A549 (cell line): ENCODE data around the gene HMOX1. TPM values are rescaled to one million over a fixed set of nuclear protein-coding genes. Genes with fewer than 3 reads are reported as not detected.

Experiments used
- ATAC-seq, 2 experiments: fragments of 200-7000 bp in 1 of 2; fragments of >200 bp in 1 of 2; cut with Nextera tagmentation in 1 of 2; cut with Tn5 transposase in 1 of 2; 3 replicates each; pipeline versions ENCODE4 v1.8.0 to v1.9.1; 2018 to 2020; ENCODE audit warnings: mild to moderate bottlenecking in 1 of 2, moderate library complexity in 1 of 2
- CTCF ChIA-PET: fragments of 300-600 bp; sonication (Branson Sonifier 250); formaldehyde crosslinking; extraction: SDS; loops from one replicate; lab custom pipeline; 2021; ENCODE audit warnings: antibody characterized with exemption, inconsistent platforms; lab: Yijun Ruan, JAX
- POLR2A ChIA-PET: fragments of 350-600 bp; formaldehyde crosslinking; extraction: SDS; loops from one replicate; lab custom pipeline; 2021; ENCODE audit warnings: antibody characterized with exemption, inconsistent platforms; lab: Yijun Ruan, JAX
- DNase-seq, 2 experiments: peaks; one replicate each; pipeline versions ENCODE4 v3.0.0 to v3.0.0-alpha.2; 2011 to 2016; ENCODE audit warnings: low read depth in 1 of 2, low spot score in 1 of 2
- FAIRE-seq: peaks from 2 replicates; lab custom pipeline; 2011; peaks lifted over from hg19 to GRCh38; lab: Jason Lieb, UNC
- H3K27ac ChIP-seq, 2 experiments: fragments of >200 bp; sonication (Bioruptor Twin); formaldehyde crosslinking; 3 replicates each; pipeline ENCODE4 v1.5.1; 2016 to 2017
- H3K4me1 ChIP-seq: fragments of >200 bp; sonication (Bioruptor Twin); formaldehyde crosslinking; 3 replicates; pipeline ENCODE4 v1.6.1; 2016
- H3K4me2 ChIP-seq: fragments of >200 bp; sonication (Bioruptor Twin); formaldehyde crosslinking; 3 replicates; pipeline ENCODE4 v1.6.1; 2016
- H3K4me3 ChIP-seq: fragments of >200 bp; sonication (Bioruptor Twin); formaldehyde crosslinking; 3 replicates; pipeline ENCODE4 v1.5.1; 2016
- H3K9me3 ChIP-seq: fragments of >200 bp; sonication (Bioruptor Twin); formaldehyde crosslinking; 3 replicates; pipeline ENCODE4 v1.6.1; 2016
- CBX8 ChIP-seq: fragments of 200-600 bp; sonication (generic); IDR thresholded peaks from 2 replicates; pipeline ENCODE4 v1.6.1; 2016
- CEBPB ChIP-seq, 2 experiments: fragments of >200 bp in 1 of 2; sonication (Bioruptor Twin) in 1 of 2; formaldehyde crosslinking in 1 of 2; IDR thresholded peaks; 2 replicates each; pipeline ENCODE4 v1.6.1; 2012 to 2016
- CHD2 ChIP-seq: fragments of 150-350 bp; IDR thresholded peaks from 2 replicates; pipeline ENCODE4 v1.6.1; 2014; ENCODE audit warnings: low read length; ENCODE audit not compliant: partially characterized antibody
- CTCF ChIP-seq: fragments of >200 bp; sonication (Bioruptor Twin); formaldehyde crosslinking; IDR thresholded peaks from 3 replicates; pipeline ENCODE4 v1.5.1; 2016
- EHF ChIP-seq: fragments of 250-450 bp; sonication (Bioruptor Pico); IDR thresholded peaks from 2 replicates; pipeline ENCODE4 v1.5.0; 2020; ENCODE audit warnings: mild to moderate bottlenecking
- ESRRA ChIP-seq: fragments of 150-350 bp; IDR thresholded peaks from 2 replicates; pipeline ENCODE4 v1.6.1; 2014; ENCODE audit warnings: mild to moderate bottlenecking, low read length, borderline replicate concordance
- FOSL2 ChIP-seq, 2 experiments: fragments of 450-650 bp in 1 of 2; fragments of >200 bp in 1 of 2; sonication (Bioruptor Twin) in 1 of 2; formaldehyde crosslinking; IDR thresholded peaks; 2 replicates each; pipeline versions ENCODE4 v1.5.0 to v1.6.1; 2016 to 2020; ENCODE audit warnings: mild to moderate bottlenecking in 1 of 2, moderate library complexity in 1 of 2
- HDAC2 ChIP-seq: fragments of 200-600 bp; sonication (generic); IDR thresholded peaks from 2 replicates; pipeline ENCODE4 v1.6.1; 2016
- HEYL ChIP-seq: fragments of 250-450 bp; sonication (Bioruptor Pico); IDR thresholded peaks from 2 replicates; pipeline ENCODE4 v1.8.0; 2021; ENCODE audit warnings: mild to moderate bottlenecking, moderate library complexity
- HOXA7 ChIP-seq: fragments of 250-450 bp; sonication (Bioruptor Pico); IDR thresholded peaks from 2 replicates; pipeline ENCODE4 v1.5.0; 2020; ENCODE audit warnings: mild to moderate bottlenecking, moderate library complexity
- JUNB ChIP-seq: fragments of >200 bp; sonication (Bioruptor Twin); formaldehyde crosslinking; IDR thresholded peaks from 2 replicates; pipeline ENCODE4 v1.6.1; 2016
- KDM5A ChIP-seq: fragments of 200-600 bp; sonication (generic); IDR thresholded peaks from 2 replicates; pipeline ENCODE4 v1.6.1; 2016; ENCODE audit warnings: antibody characterized with exemption, mild to moderate bottlenecking
- MAFK ChIP-seq: fragments of 450-650 bp; IDR thresholded peaks from 2 replicates; pipeline ENCODE4 v1.6.1; 2014; ENCODE audit not compliant: partially characterized antibody
- MAX ChIP-seq: IDR thresholded peaks from 2 replicates; pipeline ENCODE4 v1.6.1; 2012
- MAZ ChIP-seq: fragments of 150-350 bp; IDR thresholded peaks from 2 replicates; pipeline ENCODE4 v1.6.1; 2014; ENCODE audit warnings: antibody characterized with exemption, low read depth, low read length, borderline replicate concordance
- NFE2L2 ChIP-seq: fragments of 150-350 bp; conservative IDR thresholded peaks from 2 replicates; pipeline ENCODE4 v1.6.1; 2014; ENCODE audit warnings: low read length
- NPAS2 ChIP-seq: fragments of 250-450 bp; sonication (Bioruptor Pico); IDR thresholded peaks from 2 replicates; pipeline ENCODE4 v1.8.0; 2022; ENCODE audit warnings: mild to moderate bottlenecking, moderate library complexity, borderline replicate concordance
- RAD21 ChIP-seq, 2 experiments: fragments of >200 bp in 1 of 2; sonication (Bioruptor Twin) in 1 of 2; formaldehyde crosslinking in 1 of 2; IDR thresholded peaks in 1 of 2; conservative IDR thresholded peaks in 1 of 2; 2 replicates in 1 of 2; 3 replicates in 1 of 2; pipeline ENCODE4 v1.6.1; 2012 to 2018; ENCODE audit warnings: inconsistent platforms in 1 of 2
- REST ChIP-seq: fragments of 200-600 bp; sonication (generic); IDR thresholded peaks from 2 replicates; pipeline ENCODE4 v1.6.1; 2016; ENCODE audit warnings: antibody characterized with exemption, mild to moderate bottlenecking, moderate library complexity
- RFX5 ChIP-seq: fragments of 450-650 bp; IDR thresholded peaks from 2 replicates; pipeline ENCODE4 v1.7.1; 2014; ENCODE audit warnings: antibody characterized with exemption, mild to moderate bottlenecking, moderate library complexity
- SMC3 ChIP-seq: fragments of >200 bp; sonication (Bioruptor Twin); formaldehyde crosslinking; IDR thresholded peaks from 3 replicates; pipeline ENCODE4 v1.6.1; 2018; ENCODE audit warnings: inconsistent platforms
- SREBF2 ChIP-seq: fragments of 450-650 bp; IDR thresholded peaks from 2 replicates; pipeline ENCODE4 v1.6.1; 2014; ENCODE audit warnings: mild to moderate bottlenecking, moderate library complexity
- TP53 ChIP-seq: fragments of 250-450 bp; sonication (Bioruptor Pico); IDR thresholded peaks from 2 replicates; pipeline ENCODE4 v1.5.0; 2021; ENCODE audit warnings: mild to moderate bottlenecking, moderate library complexity
- USF2 ChIP-seq: fragments of 450-650 bp; IDR thresholded peaks from 2 replicates; pipeline ENCODE4 v1.6.1; 2014; ENCODE audit warnings: antibody characterized with exemption
- ZC3H11A ChIP-seq: fragments of 450-650 bp; IDR thresholded peaks from 2 replicates; pipeline ENCODE4 v1.6.1; 2014; ENCODE audit warnings: antibody characterized with exemption, mild to moderate bottlenecking
- ZNF302 ChIP-seq: fragments of 250-450 bp; sonication (Bioruptor Pico); IDR thresholded peaks from 2 replicates; pipeline ENCODE4 v1.9.0; 2021; ENCODE audit warnings: inconsistent platforms, mild to moderate bottlenecking, moderate library complexity
- WGBS: methylation state at CpG from one replicate; pipeline ENCODE4 v1.1.6; 2017; ENCODE audit errors: missing lambda C conversion rate; 5-methylcytosine and 5-hydroxymethylcytosine counted together
- polyA plus RNA-seq, 4 experiments: library from polyadenylated mRNA; depleted of rRNA in 3 of 4; stranded (reverse); fragments of >200 nt; fragmentation: RNase III in 1 of 4; extraction: RNeasy Plus Mini Kit Qiagen cat#74134 plus additional on column Dnase treatment in 1 of 4; gene quantifications; 2 replicates in 3 of 4; 3 replicates in 1 of 4; pipeline ENCODE4 v1.2.3, GENCODE V29; 2011 to 2017

Gene HMOX1
- polyA plus RNA-seq, 2 of the 4 experiments (the other 2 are of a cell fraction): 97.7 to 506 TPM

- DNase-seq: no peak
- TF ChIP-seq REST (no peak), EHF (CRISPR knock-in tag) (no peak), CEBPB (IDR thresholded peaks at IDR 0.05) (no peak), HOXA7 (CRISPR knock-in tag) (no peak), MAX (no peak), MAZ (no peak), RFX5 (no peak), SREBF2 (no peak), HDAC2 (no peak), SMC3 (no peak), FOSL2 (IDR thresholded peaks at IDR 0.05) (no peak), FOSL2 (CRISPR knock-in tag; IDR thresholded peaks at IDR 0.05) (no peak), ESRRA (no peak), NPAS2 (no peak), ZNF302 (no peak)
- FAIRE-seq: no peak
- WGBS: 91% methylated on average over 7 of the region's 7 CpGs
- POLR2A ChIA-PET: no interaction called here
- Histone ChIP-seq H3K4me2 (no peak overlapping the region), H3K9me3 (no peaks in the 10 kb centered on the region), H3K4me1 (peaks cover 15% of the 10 kb centered on the region; the same call in 2 of the 3 replicates), H3K4me3 (no peak overlapping the region), H3K27ac (peak overlapping the region in 1 of 2 experiments; percentile 74; a peak in 2 of 6 replicates)
- CTCF ChIA-PET: interaction anchor here (1.0 to 9.4 kb wide), 3 partner anchors 74 to 157 kb away, joined by 3 to 121 read pairs (median 3); no protein-coding TSS in a partner anchor
- no peak for ATAC-seq
These were observed 44.6 kb downstream of the HMOX1 start for GRCh38 chr22:35425546-35425945.

- 78% methylated on average over 8 of the region's 11 CpGs for WGBS
- no peak for FAIRE-seq
- Histone ChIP-seq H3K4me1 (peaks cover 18% of the 10 kb centered on the region), H3K27ac (peak overlapping the region in 1 of 2 experiments; percentile 74; a peak in 4 of 6 replicates), H3K9me3 (no peaks in the 10 kb centered on the region), H3K4me3 (no peak overlapping the region)
- CTCF ChIA-PET: interaction anchor here (0.5 to 9.4 kb wide), 5 partner anchors 44 to 201 kb away, joined by 3 to 121 read pairs (median 5); no protein-coding TSS in a partner anchor
- ATAC-seq: no peak
- TF ChIP-seq ZNF302: no peak
- TF ChIP-seq, all 56 proteins: peak for 0
- POLR2A ChIA-PET: no interaction called here
- no peak overlapping the region; the same call in 2 of the 3 replicates for H3K4me2 ChIP-seq
- no peak for DNase-seq
These were observed 45.3 kb downstream of the HMOX1 start for GRCh38 chr22:35425971-35426800.

- Histone ChIP-seq H3K4me1 (peaks cover 23% of the 10 kb centered on the region), H3K9me3 (no peaks in the 10 kb centered on the region), H3K27ac (peak overlapping the region in 1 of 2 experiments; percentile 74; a peak in 4 of 6 replicates), H3K4me2 (no peak overlapping the region; the same call in 2 of the 3 replicates), H3K4me3 (no peak overlapping the region)
- WGBS: 89% methylated on average over 5 of the region's 5 CpGs
- DNase-seq: no peak
- ChIA-PET CTCF (interaction anchor here (0.5 to 9.4 kb wide), 4 partner anchors 76 to 201 kb away, joined by 3 to 121 read pairs (median 6); no protein-coding TSS in a partner anchor), POLR2A (interaction anchor here (0.5 to 0.7 kb wide), 2 partner anchors 124 to 157 kb away, joined by 3 to 4 read pairs; no protein-coding TSS in a partner anchor)
- no peak for FAIRE-seq
- no peak for ATAC-seq
- TF ChIP-seq SREBF2: no peak
- TF ChIP-seq RFX5: no peak
- no peak for TF ChIP-seq NFE2L2
- TF ChIP-seq MAX: no peak
- TF ChIP-seq HEYL: no peak
- TF ChIP-seq CTCF: no peak
- no peak for TF ChIP-seq HOXA7 (CRISPR knock-in tag)
- TF ChIP-seq USF2: no peak
- no peak for TF ChIP-seq ZC3H11A
- TF ChIP-seq SMC3: no peak
- TF ChIP-seq JUNB: no peak
- TF ChIP-seq KDM5A: no peak
- no peak for TF ChIP-seq TP53 (CRISPR knock-in tag)
- TF ChIP-seq MAFK: no peak
- TF ChIP-seq NPAS2: no peak
- no peak for TF ChIP-seq CHD2
- no peak for TF ChIP-seq CBX8
- TF ChIP-seq RAD21 (conservative IDR thresholded peaks at IDR 0.05 in 1 of 2, IDR thresholded peaks at IDR 0.05 in 1 of 2): no peak
These were observed 45.9 kb downstream of the HMOX1 start for GRCh38 chr22:35426801-35427140.
